ENCODE measurements around the gene TLE1.
"Not testable (repeated sequence)": the region's sequence is repeated elsewhere in the genome, so short reads cannot be mapped to it uniquely, and the experiment has no call there.

TLE1 gene

GRCh38 chr9:81621785-81622259, 67.5 kb downstream of the TLE1 start:
- no peak for DNase-seq (ENCODE audit: low read depth)

- no peak for DNase-seq (ENCODE audit: low read depth)
Measured at GRCh38 chr9:81621118-81621517, 68.2 kb downstream of the TLE1 start.

- DNase-seq (ENCODE audit: low read depth), result no peak
Measured at GRCh38 chr9:81620002-81620390, 69.4 kb downstream of the TLE1 start.

GRCh38 chr9:81619353-81620001, 69.9 kb downstream of the TLE1 start:
- no peak for DNase-seq (ENCODE audit: low read depth)

GRCh38 chr9:81618923-81619322, 70.4 kb downstream of the TLE1 start:
- DNase-seq (ENCODE audit: low read depth), result no peak

GRCh38 chr9:81616141-81616540, 73.2 kb downstream of the TLE1 start:
- DNase-seq (ENCODE audit: low read depth), result no peak

- no peak for DNase-seq (ENCODE audit: low read depth)
Measured at GRCh38 chr9:81614335-81614734, 75.0 kb downstream of the TLE1 start.

- DNase-seq (ENCODE audit: low read depth), result no peak
Measured at GRCh38 chr9:81613002-81613812, 76.1 kb downstream of the TLE1 start.

- DNase-seq (ENCODE audit: low read depth), result no peak
Measured at GRCh38 chr9:81611664-81612063, 77.7 kb downstream of the TLE1 start.

- no peak for DNase-seq (ENCODE audit: low read depth)
Measured at GRCh38 chr9:81610740-81611107, 78.6 kb downstream of the TLE1 start.

GRCh38 chr9:81609782-81610739, 79.3 kb downstream of the TLE1 start:
- no peak for DNase-seq (ENCODE audit: low read depth)

- no peak for DNase-seq (ENCODE audit: low read depth)
Measured at GRCh38 chr9:81608289-81608657, 81.1 kb downstream of the TLE1 start.

- no peak for DNase-seq (ENCODE audit: low read depth)
Measured at GRCh38 chr9:81607593-81608288, 81.6 kb downstream of the TLE1 start.

GRCh38 chr9:81606261-81606660, 83.1 kb downstream of the TLE1 start:
- not testable (repeated sequence) for DNase-seq (ENCODE audit: low read depth)

- no peak for DNase-seq (ENCODE audit: low read depth)
Measured at GRCh38 chr9:81605170-81605670, 84.1 kb downstream of the TLE1 start.

- no peak for DNase-seq (ENCODE audit: low read depth)
Measured at GRCh38 chr9:81604306-81605169, 84.8 kb downstream of the TLE1 start.

GRCh38 chr9:81602887-81603680, 86.3 kb downstream of the TLE1 start:
- DNase-seq (ENCODE audit: low read depth), result no peak

GRCh38 chr9:81601639-81602623, 87.4 kb downstream of the TLE1 start:
- DNase-seq (ENCODE audit: low read depth), result no peak

GRCh38 chr9:81600631-81601030, 88.7 kb downstream of the TLE1 start:
- no peak for DNase-seq (ENCODE audit: low read depth)
